ENCODE data around the gene TNNT2. TPM values are rescaled to one million over a fixed set of nuclear protein-coding genes. Genes with fewer than 3 reads are reported as not detected.

The TNNT2 gene
- polyA plus RNA-seq, 1 donor, result 1,099 TPM

- no peak for DNase-seq (ENCODE audit: low read depth)
Observed at GRCh38 chr1:201334325-201335173, 42.9 kb downstream of the TNNT2 start.

- DNase-seq (ENCODE audit: low read depth), result no peak
Observed at GRCh38 chr1:201332616-201333335, 44.7 kb downstream of the TNNT2 start.

DNA sequence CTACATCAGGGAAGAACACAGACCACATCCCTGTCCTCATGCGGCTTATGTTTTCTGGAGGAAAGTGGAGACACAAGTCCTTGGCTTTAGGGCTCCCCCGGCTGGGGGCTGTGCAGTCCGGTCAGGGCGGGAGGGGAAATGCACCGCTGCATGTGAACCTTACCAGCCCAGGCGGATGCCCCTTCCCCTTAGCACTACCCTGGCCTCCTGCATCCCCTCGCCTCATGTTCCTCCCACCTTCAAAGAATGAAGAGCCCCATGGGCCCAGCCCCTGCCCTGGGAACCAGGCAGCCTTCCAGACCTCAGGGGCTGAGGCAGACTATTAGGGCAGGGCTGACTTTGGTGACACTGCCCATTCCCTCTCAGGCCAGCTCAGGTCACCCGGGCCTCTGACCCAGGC lies 45.5 kb downstream of the TNNT2 start:
- DNase-seq (ENCODE audit: low read depth), result no peak

DNA sequence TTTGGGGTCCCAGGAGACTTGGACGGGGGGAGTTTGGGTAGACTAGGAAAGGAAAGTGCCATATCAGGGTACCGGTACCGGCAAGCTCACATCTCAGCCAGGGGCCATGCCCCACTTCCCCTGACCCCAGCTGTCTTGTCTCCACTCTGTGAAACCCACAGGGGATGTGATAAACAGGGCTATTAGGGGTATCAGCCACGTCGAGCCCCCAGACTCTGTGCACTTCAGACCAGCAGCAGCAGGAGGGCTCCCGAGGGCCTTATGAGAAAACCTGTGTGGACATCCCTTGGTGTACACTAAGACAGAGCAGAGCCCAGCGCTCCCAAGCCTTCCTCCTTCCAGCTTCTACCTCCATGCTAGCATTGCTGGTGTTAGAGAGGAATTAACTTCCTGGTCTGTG lies 46.3 kb downstream of the TNNT2 start:
- DNase-seq (ENCODE audit: low read depth), result no peak

DNA sequence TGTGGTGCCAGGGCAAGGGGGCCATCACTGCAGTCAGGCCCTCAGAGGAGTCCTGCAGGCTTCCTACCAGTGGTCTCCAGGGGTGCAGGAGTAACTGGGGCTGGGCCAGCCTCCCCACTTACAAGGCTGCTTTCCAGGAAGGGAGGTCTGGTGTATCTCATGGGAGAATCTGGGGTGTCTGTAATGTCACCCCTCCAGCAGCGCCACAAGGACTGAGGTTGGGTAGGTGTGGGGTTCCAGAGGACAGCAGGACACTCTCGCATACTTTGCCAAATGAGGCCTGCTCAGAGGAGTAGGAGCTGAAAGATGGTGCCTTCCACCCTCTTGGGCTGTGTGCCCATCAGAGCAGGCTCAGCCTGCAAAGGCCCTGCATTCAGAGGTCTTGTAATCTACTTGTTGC lies 46.9 kb downstream of the TNNT2 start:
- DNase-seq (ENCODE audit: low read depth), result no peak

- no peak for DNase-seq (ENCODE audit: low read depth)
Observed at GRCh38 chr1:201329801-201330200, 47.7 kb downstream of the TNNT2 start.

- DNase-seq (ENCODE audit: low read depth), result no peak
Observed at GRCh38 chr1:201329286-201329685, 48.2 kb downstream of the TNNT2 start.

DNA sequence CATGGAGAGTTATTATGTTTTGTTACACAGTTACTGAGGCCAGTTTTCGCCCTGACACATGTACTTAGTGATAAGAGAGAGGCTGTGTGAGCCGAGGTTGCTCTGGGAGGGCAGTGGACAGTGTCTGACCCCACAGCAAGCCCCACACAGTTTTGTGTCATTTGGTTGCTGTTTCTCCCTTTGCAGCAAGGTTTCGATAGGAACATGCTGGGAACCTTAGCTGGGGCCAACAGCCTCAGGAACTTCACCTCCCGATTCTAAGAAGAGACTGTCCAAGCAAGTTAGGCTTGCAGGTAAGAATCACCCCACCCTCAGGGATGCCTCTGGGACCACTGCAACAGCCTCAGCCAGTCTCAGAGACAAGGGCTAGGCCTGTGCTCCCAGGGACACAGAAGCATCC lies 48.9 kb downstream of the TNNT2 start:
- DNase-seq (ENCODE audit: low read depth), result no peak

DNA sequence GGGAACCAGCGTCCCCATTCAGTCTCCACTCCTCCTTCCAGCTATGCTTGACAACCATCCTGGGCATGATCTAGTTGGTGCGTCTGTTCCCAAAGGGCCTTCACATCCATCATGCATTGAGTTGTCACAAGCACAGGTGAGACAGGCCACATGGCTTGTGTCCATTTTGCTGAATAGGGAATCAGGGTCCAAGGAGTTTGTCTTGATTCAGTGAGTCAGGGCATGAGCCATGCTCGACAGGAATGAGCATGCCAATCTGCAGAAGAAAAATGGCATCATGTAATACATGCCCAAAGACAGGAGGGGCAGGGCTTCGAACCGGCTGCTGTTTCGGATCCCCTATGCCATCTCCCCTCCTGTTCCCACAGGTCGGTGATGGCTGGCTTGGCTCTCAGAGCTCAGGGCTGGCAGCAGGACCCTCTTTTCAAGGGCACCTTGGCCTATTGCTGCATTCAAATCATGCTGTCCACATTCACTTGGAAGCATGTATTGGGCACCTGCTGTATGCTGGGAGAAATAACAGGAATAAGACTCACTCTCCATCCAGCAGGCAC lies 49.7 kb downstream of the TNNT2 start:
- DNase-seq (ENCODE audit: low read depth), result no peak

- DNase-seq (ENCODE audit: low read depth), result no peak
Observed at GRCh38 chr1:201326710-201327109, 50.8 kb downstream of the TNNT2 start.

DNA sequence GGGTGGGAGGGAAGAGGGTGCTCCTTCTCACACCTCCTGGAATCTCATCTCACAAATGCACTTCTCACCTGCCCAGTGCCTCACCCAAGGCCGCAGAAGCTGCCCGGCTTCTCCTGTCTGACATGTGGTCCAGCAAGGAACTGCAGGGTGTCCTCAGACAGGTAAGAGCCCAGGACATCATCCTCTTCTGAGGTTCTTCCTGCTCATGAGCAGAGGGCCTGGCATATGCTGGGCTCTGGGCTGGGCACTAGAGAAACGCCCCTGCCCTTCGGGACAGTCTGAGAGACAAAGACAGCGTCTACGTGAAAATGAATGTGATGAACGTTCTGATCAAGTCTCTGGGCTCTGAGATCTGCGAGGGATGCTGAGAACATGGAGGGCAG lies 51.8 kb downstream of the TNNT2 start:
- no peak for DNase-seq (ENCODE audit: low read depth)

DNA sequence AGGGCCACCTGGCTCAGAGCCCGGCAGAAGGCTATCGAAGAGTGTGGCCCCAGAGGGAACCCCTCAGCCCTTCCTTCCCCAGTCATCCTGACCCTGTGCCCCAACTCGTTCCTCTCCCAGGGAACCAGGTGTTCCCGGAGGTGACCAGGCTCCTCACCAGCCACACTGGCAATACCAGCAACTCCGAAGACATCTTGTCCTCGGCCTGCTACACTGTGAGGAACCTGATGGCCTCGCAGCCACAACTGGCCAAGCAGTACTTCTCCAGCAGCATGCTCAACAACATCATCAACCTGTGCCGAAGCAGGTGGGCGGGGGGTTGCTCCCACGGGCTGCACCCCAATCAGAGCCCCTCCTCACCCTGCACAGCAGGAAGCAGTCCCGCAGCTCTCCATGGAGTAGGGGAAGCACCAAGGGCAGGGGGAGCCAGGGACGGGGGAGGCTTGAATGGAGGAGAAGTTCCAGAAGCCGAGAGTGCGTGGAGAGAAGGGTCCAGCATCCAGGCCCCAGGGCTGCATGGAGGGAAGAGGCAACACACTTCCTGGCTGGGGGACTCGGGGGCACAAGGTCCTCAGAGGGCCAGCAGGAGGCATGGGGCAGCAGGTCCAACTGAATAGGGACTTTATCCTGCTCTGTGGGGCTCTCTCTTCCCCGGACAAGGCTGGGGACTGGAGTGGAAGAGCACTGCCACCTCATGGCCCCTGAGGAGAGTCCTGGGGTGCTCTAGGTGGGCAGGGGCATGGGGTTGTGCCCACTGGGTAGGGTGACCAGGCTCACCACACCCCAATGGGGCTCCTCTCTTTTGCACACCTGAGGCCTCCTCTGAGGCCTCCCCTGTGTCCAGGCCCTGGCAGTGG lies 52.4 kb downstream of the TNNT2 start:
- no peak for DNase-seq (ENCODE audit: low read depth)

DNA sequence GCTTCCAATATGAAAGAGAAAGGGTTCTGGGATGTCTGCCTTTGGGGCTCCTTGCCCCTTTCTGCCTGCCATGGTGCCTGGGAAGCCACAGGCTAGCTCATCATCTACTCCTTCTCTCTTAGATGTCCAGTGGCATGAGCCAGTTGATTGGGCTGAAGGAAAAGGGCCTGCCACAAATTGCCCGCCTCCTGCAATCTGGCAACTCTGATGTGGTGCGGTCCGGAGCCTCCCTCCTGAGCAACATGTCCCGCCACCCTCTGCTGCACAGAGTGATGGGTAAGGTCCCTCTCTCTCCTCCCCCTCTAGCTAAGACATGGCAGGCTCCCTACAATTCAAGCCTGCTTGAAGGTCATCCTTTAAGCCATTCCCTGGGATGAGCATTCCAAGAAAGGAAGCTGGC lies 53.2 kb downstream of the TNNT2 start:
- DNase-seq (ENCODE audit: low read depth), result no peak

- no peak for DNase-seq (ENCODE audit: low read depth)
Observed at GRCh38 chr1:201322653-201323510, 54.6 kb downstream of the TNNT2 start.

GRCh38 chr1:201321826-201322390 lies 55.6 kb downstream of the TNNT2 start:
- no peak for DNase-seq (ENCODE audit: low read depth)

- DNase-seq (ENCODE audit: low read depth), result no peak
Observed at GRCh38 chr1:201320168-201320788, 57.2 kb downstream of the TNNT2 start.

DNA sequence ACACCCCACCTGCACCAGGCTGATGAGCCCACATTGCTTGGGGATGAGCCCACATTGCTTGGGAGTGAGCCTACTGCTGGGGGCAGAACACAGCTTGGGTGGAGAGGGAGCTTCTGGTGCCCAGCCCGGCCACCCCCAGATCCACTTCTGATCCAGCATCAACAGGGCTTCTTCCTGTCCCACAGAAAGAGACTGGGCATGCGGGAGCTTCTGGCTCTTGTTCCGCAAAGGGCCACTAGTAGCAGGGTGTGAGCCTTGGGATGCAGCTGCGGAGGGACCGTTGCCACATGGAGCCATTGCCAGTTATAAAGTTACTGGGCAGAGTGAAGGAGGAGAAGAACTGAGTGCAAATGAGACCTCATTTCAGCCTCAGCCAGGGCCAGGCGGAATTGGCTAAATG lies 57.8 kb downstream of the TNNT2 start:
- DNase-seq (ENCODE audit: low read depth), result no peak

DNA sequence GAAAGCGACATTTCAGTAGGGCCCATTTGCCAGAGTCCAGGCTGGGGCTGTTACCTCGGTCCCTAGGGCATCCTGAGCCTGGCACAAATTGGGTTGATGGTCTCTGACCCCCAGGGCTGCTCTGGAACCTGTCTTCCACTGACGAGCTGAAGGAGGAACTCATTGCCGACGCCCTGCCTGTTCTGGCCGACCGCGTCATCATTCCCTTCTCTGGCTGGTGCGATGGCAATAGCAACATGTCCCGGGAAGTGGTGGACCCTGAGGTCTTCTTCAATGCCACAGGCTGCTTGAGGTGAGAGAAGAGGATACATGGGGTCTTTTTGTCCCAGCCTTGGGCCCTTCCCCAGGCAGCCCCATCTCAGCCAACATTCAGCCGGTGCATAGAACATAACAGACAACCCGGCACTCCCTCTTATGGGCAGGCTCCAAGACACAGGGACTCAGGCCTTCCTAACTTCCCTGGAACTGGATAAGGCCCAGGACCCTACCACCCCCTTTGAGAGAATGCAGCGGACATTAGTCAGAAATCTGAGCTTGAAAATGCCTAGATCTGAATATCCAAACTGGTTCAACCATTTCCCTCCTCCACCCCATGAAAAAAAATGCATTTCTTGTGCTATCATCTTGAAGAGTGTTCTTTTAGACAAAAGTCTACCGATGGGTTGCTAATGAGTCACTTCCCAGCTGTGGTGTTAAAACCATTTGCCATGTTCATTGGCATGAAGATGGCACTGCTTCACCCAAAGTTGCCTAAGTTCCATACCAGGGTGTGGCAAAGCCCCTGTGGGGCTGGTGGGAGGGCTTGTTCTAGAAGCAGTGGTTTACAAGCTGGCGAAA lies 58.8 kb downstream of the TNNT2 start:
- DNase-seq (ENCODE audit: low read depth), result no peak

DNA sequence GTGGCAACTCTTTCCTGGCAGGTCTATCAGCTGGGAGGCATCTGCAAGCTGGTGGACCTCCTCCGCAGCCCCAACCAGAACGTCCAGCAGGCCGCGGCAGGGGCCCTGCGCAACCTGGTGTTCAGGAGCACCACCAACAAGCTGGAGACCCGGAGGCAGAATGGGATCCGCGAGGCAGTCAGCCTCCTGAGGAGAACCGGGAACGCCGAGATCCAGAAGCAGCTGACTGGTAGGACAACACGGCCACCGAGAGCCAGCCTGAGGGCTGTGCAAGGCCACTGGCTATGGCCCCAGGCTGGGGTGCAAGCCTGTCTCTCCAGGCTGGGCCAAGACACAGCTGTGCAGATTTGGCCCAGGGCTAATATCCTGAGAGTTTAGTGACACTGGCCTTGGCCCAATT lies 59.9 kb downstream of the TNNT2 start:
- DNase-seq (ENCODE audit: low read depth), result no peak

All from forelimb muscle (tissue), 1 donor.